Activated naive CD8-positive, alpha-beta T cell treated with anti-CD3 and anti-CD28 coated beads, Interleukin-2, amount 50 U/mL, for 16 hours (primary cell): ENCODE data around the gene PRDM2.
"Not testable (repeated sequence)": the region's sequence is repeated elsewhere in the genome, so short reads cannot be mapped to it uniquely, and the experiment has no call there.

ENCODE experiments used
- DNase-seq: peaks from one replicate; pipeline ENCODE4 v3.0.0-alpha.2; 2020; ENCODE audit warnings: low read depth, low spot score

Gene PRDM2

GRCh38 chr1:13699936-13700520 lies at the start of gene PRDM2:
Gene PRDM2, plus strand, starts transcription at chr1:13700188. Its CDS starts 15,418 bp downstream, at chr1:13715606.
- peak; percentile 27 for DNase-seq

- DNase-seq: no peak
Measured at GRCh38 chr1:13651279-13651678, 48.7 kb upstream of the PRDM2 start.

GRCh38 chr1:13652238-13652637 lies 47.8 kb upstream of the PRDM2 start:
- no peak for DNase-seq

- DNase-seq: no peak
Measured at GRCh38 chr1:13661539-13661938, 38.4 kb upstream of the PRDM2 start.

GRCh38 chr1:13662493-13662892 lies 37.5 kb upstream of the PRDM2 start:
- no peak for DNase-seq

GRCh38 chr1:13663969-13664368 lies 36.0 kb upstream of the PRDM2 start:
- DNase-seq: no peak

- no peak for DNase-seq
Measured at GRCh38 chr1:13664451-13664850, 35.5 kb upstream of the PRDM2 start.

GRCh38 chr1:13666317-13666716 lies 33.7 kb upstream of the PRDM2 start:
- no peak for DNase-seq

- DNase-seq: no peak
Measured at GRCh38 chr1:13667691-13668090, 32.3 kb upstream of the PRDM2 start.

- no peak for DNase-seq
Measured at GRCh38 chr1:13674377-13674776, 25.6 kb upstream of the PRDM2 start.

- DNase-seq: no peak
Measured at GRCh38 chr1:13675151-13675651, 24.8 kb upstream of the PRDM2 start.

GRCh38 chr1:13677896-13678295 lies 22.1 kb upstream of the PRDM2 start:
- DNase-seq: no peak

GRCh38 chr1:13679651-13680050 lies 20.3 kb upstream of the PRDM2 start:
- DNase-seq: no peak

GRCh38 chr1:13680609-13681008 lies 19.4 kb upstream of the PRDM2 start:
- DNase-seq: not testable (repeated sequence)

GRCh38 chr1:13681921-13682320 lies 18.1 kb upstream of the PRDM2 start:
- DNase-seq: no peak

- no peak for DNase-seq
Measured at GRCh38 chr1:13682444-13682843, 17.5 kb upstream of the PRDM2 start.

- DNase-seq: no peak
Measured at GRCh38 chr1:13683206-13683605, 16.8 kb upstream of the PRDM2 start.

- DNase-seq: no peak
Measured at GRCh38 chr1:13687151-13687715, 12.8 kb upstream of the PRDM2 start.

GRCh38 chr1:13693094-13693493 lies 6.9 kb upstream of the PRDM2 start:
- DNase-seq: not testable (repeated sequence)

GRCh38 chr1:13694886-13695684 lies 4.9 kb upstream of the PRDM2 start:
- DNase-seq: no peak

GRCh38 chr1:13697738-13698137 lies 2.2 kb upstream of the PRDM2 start:
- DNase-seq: no peak

GRCh38 chr1:13699510-13699909 lies 478 bp upstream of the PRDM2 start:
- no peak for DNase-seq
